HEK293 (cell line): ENCODE results near the gene RAB36.

ENCODE experiments used
- CTCF ChIA-PET: fragments of 350-600 bp; formaldehyde crosslinking; extraction: SDS; loops from one replicate; lab custom pipeline; 2021; ENCODE audit warnings: antibody characterized with exemption; lab: Yijun Ruan, JAX
- POLR2A ChIA-PET: fragments of 300-600 bp; formaldehyde crosslinking; extraction: SDS; loops from one replicate; lab custom pipeline; 2020; ENCODE audit warnings: antibody characterized with exemption, inconsistent platforms; lab: Yijun Ruan, JAX
- H3K27ac ChIP-seq: fragments of 200-500 bp; sonication (Bioruptor generic); 2 replicates; pipeline ENCODE4 v1.5.1; 2014; ENCODE audit warnings: low read depth, low read length, control low read depth, inconsistent platforms; ENCODE audit errors: extremely low read depth
- H3K36me3 ChIP-seq, 2 experiments: fragments of 200-500 bp in 1 of 2; sonication (Bioruptor generic) in 1 of 2; 1 replicate in 1 of 2; 2 replicates in 1 of 2; pipeline ENCODE4 v1.5.1; 2014 to 2017; ENCODE audit warnings: inconsistent platforms in 2 of 2, low read length in 2 of 2; ENCODE audit not compliant: control insufficient read depth in 2 of 2, insufficient read depth in 1 of 2
- H3K4me1 ChIP-seq: fragments of 200-500 bp; sonication (Bioruptor generic); 2 replicates; pipeline ENCODE4 v1.5.1; 2014; ENCODE audit warnings: mild to moderate bottlenecking, low read length, inconsistent platforms; ENCODE audit not compliant: control insufficient read depth, insufficient read depth
- H3K4me3 ChIP-seq: 2 replicates; pipeline ENCODE4 v1.5.1; 2011; ENCODE audit warnings: low read depth, mild to moderate bottlenecking, control low read depth, low read length, moderate library complexity
- H3K9me3 ChIP-seq: fragments of 200-500 bp; sonication (Bioruptor generic); 2 replicates; pipeline ENCODE4 v1.5.1; 2014; ENCODE audit warnings: low read depth, low read length, inconsistent platforms; ENCODE audit not compliant: control insufficient read depth, insufficient read depth
- ELK4 ChIP-seq: IDR thresholded peaks from 2 replicates; pipeline ENCODE4 v1.6.1; 2011; ENCODE audit warnings: mild to moderate bottlenecking, low read depth, low read length, borderline replicate concordance
- GLI2 ChIP-seq: fragments of 450-650 bp; formaldehyde crosslinking; IDR thresholded peaks from 2 replicates; pipeline ENCODE4; 2017; ENCODE audit warnings: missing biosample characterization, missing genetic modification characterization, low read depth, borderline replicate concordance
- HOXD13 ChIP-seq: sonication (generic); formaldehyde crosslinking; IDR thresholded peaks from 2 replicates; pipeline ENCODE4 v1.8.0; 2022; ENCODE audit warnings: missing genetic modification reagents, borderline replicate concordance
- KLF7 ChIP-seq: fragments of 450-650 bp; formaldehyde crosslinking; IDR thresholded peaks from 2 replicates; pipeline ENCODE4 v1.5.1; 2016; ENCODE audit warnings: missing biosample characterization, missing genetic modification characterization, borderline replicate concordance
- RBAK ChIP-seq: fragments of 450-650 bp; formaldehyde crosslinking; IDR thresholded peaks from 2 replicates; pipeline ENCODE4 v1.5.1; 2016; ENCODE audit warnings: missing biosample characterization, missing genetic modification characterization
- SP2 ChIP-seq: fragments of 450-650 bp; formaldehyde crosslinking; IDR thresholded peaks from 2 replicates; pipeline ENCODE4 v1.5.1; 2016; ENCODE audit warnings: missing biosample characterization, missing genetic modification characterization
- YY1 ChIP-seq: fragments of 450-650 bp; formaldehyde crosslinking; IDR thresholded peaks from 2 replicates; pipeline ENCODE4 v1.5.1; 2018; ENCODE audit warnings: missing biosample characterization, missing genetic modification characterization
- ZIC2 ChIP-seq: fragments of 450-650 bp; formaldehyde crosslinking; IDR thresholded peaks from 2 replicates; pipeline ENCODE4 v1.5.1; 2016; ENCODE audit warnings: missing biosample characterization, missing genetic modification characterization
- ZNF121 ChIP-seq: fragments of 450-650 bp; formaldehyde crosslinking; IDR thresholded peaks from 2 replicates; pipeline ENCODE4 v1.5.1; 2016; ENCODE audit warnings: missing biosample characterization, missing genetic modification characterization
- ZNF157 ChIP-seq: fragments of 450-650 bp; formaldehyde crosslinking; IDR thresholded peaks from 2 replicates; pipeline ENCODE4 v1.5.1; 2016; ENCODE audit warnings: missing biosample characterization, missing genetic modification characterization
- ZNF169 ChIP-seq: fragments of 450-650 bp; formaldehyde crosslinking; IDR thresholded peaks from 2 replicates; pipeline ENCODE4 v1.5.1; 2016; ENCODE audit warnings: missing biosample characterization, missing genetic modification characterization
- ZNF211 ChIP-seq: fragments of 450-650 bp; formaldehyde crosslinking; IDR thresholded peaks from 2 replicates; pipeline ENCODE4 v1.5.1; 2016; ENCODE audit warnings: low read depth, missing biosample characterization, missing genetic modification characterization
- ZNF341 ChIP-seq: fragments of 450-650 bp; formaldehyde crosslinking; IDR thresholded peaks from 2 replicates; pipeline ENCODE4; 2016; ENCODE audit warnings: low read depth, missing biosample characterization, missing genetic modification characterization
- ZNF354C ChIP-seq: fragments of 450-650 bp; formaldehyde crosslinking; IDR thresholded peaks from 2 replicates; pipeline ENCODE4 v1.5.1; 2016; ENCODE audit warnings: missing biosample characterization, missing genetic modification characterization, low read depth, borderline replicate concordance
- ZNF366 ChIP-seq: fragments of 450-650 bp; formaldehyde crosslinking; conservative IDR thresholded peaks from 2 replicates; pipeline ENCODE4 v1.5.1; 2016; ENCODE audit warnings: missing biosample characterization, missing genetic modification characterization
- ZNF391 ChIP-seq: fragments of 450-650 bp; formaldehyde crosslinking; IDR thresholded peaks from 2 replicates; pipeline ENCODE4 v1.5.1; 2016; ENCODE audit warnings: low read depth, missing biosample characterization, missing genetic modification characterization, borderline replicate concordance
- ZNF426 ChIP-seq: fragments of 450-650 bp; formaldehyde crosslinking; IDR thresholded peaks from 2 replicates; pipeline ENCODE4 v1.5.1; 2017; ENCODE audit warnings: missing biosample characterization, missing genetic modification characterization, mild to moderate bottlenecking, inconsistent platforms, moderate library complexity
- ZNF473 ChIP-seq: fragments of 450-650 bp; formaldehyde crosslinking; IDR thresholded peaks from 2 replicates; pipeline ENCODE4 v1.5.1; 2017; ENCODE audit warnings: missing biosample characterization, missing genetic modification characterization
- ZNF48 ChIP-seq: fragments of 450-650 bp; formaldehyde crosslinking; IDR thresholded peaks from 2 replicates; pipeline ENCODE4 v1.5.1; 2016; ENCODE audit warnings: missing biosample characterization, missing genetic modification characterization
- ZNF510 ChIP-seq: fragments of 450-650 bp; formaldehyde crosslinking; IDR thresholded peaks from 2 replicates; pipeline ENCODE4 v1.5.1; 2018; ENCODE audit warnings: mild to moderate bottlenecking, missing genetic modification characterization, missing biosample characterization; ENCODE audit not compliant: insufficient replicate concordance
- ZNF585B ChIP-seq: fragments of 450-650 bp; formaldehyde crosslinking; IDR thresholded peaks from 2 replicates; pipeline ENCODE4 v1.5.1; 2016; ENCODE audit warnings: missing biosample characterization, missing genetic modification characterization
- ZNF624 ChIP-seq: fragments of 450-650 bp; formaldehyde crosslinking; IDR thresholded peaks from 2 replicates; pipeline ENCODE4 v1.5.1; 2017; ENCODE audit warnings: missing biosample characterization, missing genetic modification characterization
- ZNF707 ChIP-seq: fragments of 450-650 bp; formaldehyde crosslinking; IDR thresholded peaks from 2 replicates; pipeline ENCODE4 v1.5.1; 2016; ENCODE audit warnings: missing biosample characterization, missing genetic modification characterization
- ZNF776 ChIP-seq: fragments of 450-650 bp; formaldehyde crosslinking; IDR thresholded peaks from 2 replicates; pipeline ENCODE4 v1.5.0; 2017; ENCODE audit warnings: missing biosample characterization, missing genetic modification characterization, borderline replicate concordance
- ZNF791 ChIP-seq: fragments of 450-650 bp; formaldehyde crosslinking; IDR thresholded peaks from 2 replicates; pipeline ENCODE4 v1.5.1; 2016; ENCODE audit warnings: missing biosample characterization, missing genetic modification characterization
- TF ChIP-seq, protein P1 (sequence below): fragments of 450-650 bp; formaldehyde crosslinking; IDR thresholded peaks from 2 replicates; pipeline ENCODE4 v1.5.1; 2016; ENCODE audit warnings: missing biosample characterization, missing genetic modification characterization

RAB36 gene

DNA sequence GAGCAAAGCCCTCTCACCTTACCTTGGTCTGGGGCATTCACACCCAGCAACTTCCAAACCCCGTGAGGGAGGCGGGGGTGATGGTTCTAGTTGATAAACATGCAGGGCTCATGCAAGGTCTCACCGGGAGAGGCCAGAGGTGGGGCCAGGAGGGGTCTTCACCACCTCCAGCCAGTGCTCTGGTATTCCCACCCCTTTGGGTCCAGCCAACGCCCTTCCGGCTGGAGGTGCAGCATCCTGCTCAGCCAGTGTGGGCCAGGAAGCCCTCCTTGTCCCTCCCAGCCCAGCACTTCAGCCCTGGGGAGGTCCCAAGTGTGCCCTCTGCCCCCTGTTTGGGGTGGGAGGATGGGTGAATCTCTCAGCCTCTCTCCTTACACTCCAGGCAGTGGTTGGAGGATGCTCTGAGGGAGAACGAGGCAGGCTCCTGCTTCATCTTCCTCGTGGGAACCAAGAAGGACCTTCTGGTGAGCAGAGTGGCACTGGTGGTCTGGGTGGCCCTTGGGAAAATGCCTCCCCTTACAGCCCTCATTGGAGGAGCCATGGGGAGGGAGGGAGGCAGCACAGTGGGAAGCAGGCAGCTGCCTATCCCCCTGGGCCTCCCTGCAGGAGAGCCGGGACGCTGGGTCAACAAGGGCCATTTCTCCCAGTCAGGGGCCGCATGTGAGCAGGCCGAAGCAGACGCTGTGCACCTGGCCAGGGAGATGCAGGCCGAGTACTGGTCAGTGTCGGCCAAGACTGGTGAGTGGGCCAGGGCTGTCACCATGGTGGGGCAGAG is 13.4 kb downstream of the RAB36 start:
- H3K36me3 ChIP-seq, result peaks cover 0 to 21% of the 10 kb centered on the region in 2 experiments; a peak in 1 of 3 replicates
- no peaks in the 10 kb centered on the region for H3K9me3 ChIP-seq
- H3K27ac ChIP-seq, result no peak overlapping the region
- CTCF ChIA-PET, result interaction anchor here (0.7 kb wide), 1 partner anchor 124 kb away, joined by 3 read pairs; no protein-coding TSS in a partner anchor
- no peak for TF ChIP-seq ZNF776 (tag by site-specific recombination)
- TF ChIP-seq ZNF157 (tag by site-specific recombination), result no peak
- TF ChIP-seq ZNF585B, result no peak
- no peak for TF ChIP-seq ZNF211 (tag by site-specific recombination)
- no peak for TF ChIP-seq ZNF426
- TF ChIP-seq ZIC2, result peak; percentile 63
- TF ChIP-seq ZNF48, result no peak
- no peak for TF ChIP-seq ZNF366 (tag by site-specific recombination)
- TF ChIP-seq KLF7 (tag by site-specific recombination), result no peak
- no peaks in the 10 kb centered on the region for H3K4me1 ChIP-seq
- no peak overlapping the region for H3K4me3 ChIP-seq
- POLR2A ChIA-PET, result no interaction called here

DNA sequence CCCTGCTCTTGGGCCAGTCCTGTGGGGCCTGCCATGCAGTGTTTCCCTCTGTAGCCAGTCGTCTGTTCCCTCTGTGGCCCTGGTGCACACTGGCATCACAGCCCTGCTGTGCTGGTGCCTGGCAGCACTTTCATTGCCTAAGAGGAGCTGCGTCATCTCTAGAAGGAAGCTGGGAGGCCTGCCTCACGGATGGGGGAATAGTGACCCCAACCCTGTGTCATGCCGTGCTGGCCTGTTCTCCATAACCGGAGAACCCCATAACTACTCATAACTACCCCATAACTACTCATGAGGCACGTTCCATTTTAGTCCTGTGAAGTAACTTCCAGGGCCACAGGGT is 14.0 kb downstream of the RAB36 start:
- Histone ChIP-seq H3K4me3 (no peak overlapping the region), H3K4me1 (no peaks in the 10 kb centered on the region), H3K9me3 (no peaks in the 10 kb centered on the region), H3K36me3 (peaks cover 0 to 18% of the 10 kb centered on the region in 2 experiments; a peak in 1 of 3 replicates), H3K27ac (no peak overlapping the region)
- CTCF ChIA-PET, result no interaction called here
- POLR2A ChIA-PET, result no interaction called here
- TF ChIP-seq ZNF707 (tag by site-specific recombination), result no peak
- TF ChIP-seq, protein P1, sequence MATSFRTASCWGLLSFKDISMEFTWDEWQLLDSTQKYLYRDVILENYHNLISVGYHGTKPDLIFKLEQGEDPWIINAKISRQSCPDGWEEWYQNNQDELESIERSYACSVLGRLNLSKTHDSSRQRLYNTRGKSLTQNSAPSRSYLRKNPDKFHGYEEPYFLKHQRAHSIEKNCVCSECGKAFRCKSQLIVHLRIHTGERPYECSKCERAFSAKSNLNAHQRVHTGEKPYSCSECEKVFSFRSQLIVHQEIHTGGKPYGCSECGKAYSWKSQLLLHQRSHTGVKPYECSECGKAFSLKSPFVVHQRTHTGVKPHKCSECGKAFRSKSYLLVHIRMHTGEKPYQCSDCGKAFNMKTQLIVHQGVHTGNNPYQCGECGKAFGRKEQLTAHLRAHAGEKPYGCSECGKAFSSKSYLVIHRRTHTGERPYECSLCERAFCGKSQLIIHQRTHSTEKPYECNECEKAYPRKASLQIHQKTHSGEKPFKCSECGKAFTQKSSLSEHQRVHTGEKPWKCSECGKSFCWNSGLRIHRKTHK (tag by site-specific recombination), result no peak
- TF ChIP-seq ZNF121, result no peak
- TF ChIP-seq ELK4, result no peak
- no peak for TF ChIP-seq HOXD13 (CRISPR knock-in tag)
- TF ChIP-seq ZNF366 (tag by site-specific recombination), result no peak
- no peak for TF ChIP-seq SP2 (tag by site-specific recombination)
- TF ChIP-seq ZNF341 (tag by site-specific recombination), result no peak
- TF ChIP-seq RBAK (tag by site-specific recombination), result no peak
- TF ChIP-seq ZNF391, result no peak
- no peak for TF ChIP-seq ZNF510 (tag by site-specific recombination)
- no peak for TF ChIP-seq ZNF169 (tag by site-specific recombination)
- TF ChIP-seq ZNF624, result no peak
- TF ChIP-seq YY1, result no peak
- TF ChIP-seq ZNF791 (tag by site-specific recombination), result no peak
- TF ChIP-seq ZNF354C (tag by site-specific recombination), result no peak
- no peak for TF ChIP-seq ZNF473
- TF ChIP-seq GLI2 (tag by site-specific recombination), result no peak
